Ascending aorta (tissue), 2 donors: ENCODE data around the gene APOB. TPM values are rescaled to one million over a fixed set of nuclear protein-coding genes. Genes with fewer than 3 reads are reported as not detected.

Experiments
- DNase-seq, 2 donors: peaks; one replicate each; pipeline ENCODE4 v3.0.0-alpha.2; 2019; ENCODE audit warnings: low spot score in 2 of 2
- H3K27ac ChIP-seq, 2 donors: fragments of 200-600 bp; sonication (generic); one replicate each; pipeline ENCODE4 v1.5.1; 2016 to 2017; ENCODE audit warnings: mild to moderate bottlenecking in 1 of 2
- H3K27me3 ChIP-seq: fragments of 200-600 bp; sonication (generic); one replicate; pipeline ENCODE4 v1.5.1; 2017
- H3K36me3 ChIP-seq, 2 donors: fragments of 200-600 bp; sonication (generic); one replicate each; pipeline ENCODE4 v1.5.1; 2016
- H3K4me1 ChIP-seq, 2 donors: fragments of 200-600 bp; sonication (generic); one replicate each; pipeline ENCODE4 v1.5.1; 2016 to 2017; ENCODE audit warnings: mild to moderate bottlenecking in 1 of 2
- H3K4me3 ChIP-seq, 2 donors: fragments of 200-600 bp; sonication (generic); one replicate each; pipeline ENCODE4 v1.5.1; 2016 to 2017; ENCODE audit warnings: mild to moderate bottlenecking in 1 of 2
- H3K9me3 ChIP-seq, 2 donors: fragments of 200-600 bp; sonication (generic); one replicate each; pipeline ENCODE4 v1.5.1; 2016
- intact Hi-C: fragments of 100-400 bp; cut with DNase I; formaldehyde crosslinking; loops from one replicate; pipeline ENCODE4 v1.15.1; 2023
- total RNA-seq: library from RNA; depleted of rRNA; stranded (reverse); fragments of >200 nt; gene quantifications from one replicate; pipeline ENCODE4 v1.1.0, GENCODE V29; 2016
- TF ChIP-seq, protein P1 (sequence below), 3 experiments: fragments of 200-600 bp in 2 of 3; fragments of 450-650 bp in 1 of 3; sonication (generic) in 2 of 3; IDR thresholded peaks; one replicate each; pipeline ENCODE4 v1.5.1; 2016 to 2019; ENCODE audit warnings: antibody characterized with exemption in 3 of 3, mild to moderate bottlenecking in 1 of 3, moderate library complexity in 1 of 3

The APOB gene
- total RNA-seq, 1 donor from 2014 or later = 8.5 TPM

- intact Hi-C loops = no loop called here
- no peak for DNase-seq
- peaks cover 11 to 18% of the 10 kb centered on the region in 2 donors for H3K36me3 ChIP-seq
- peaks cover 0 to 28% of the 10 kb centered on the region in 2 donors for H3K9me3 ChIP-seq
- H3K27me3 ChIP-seq = no peaks in the 10 kb centered on the region
- H3K4me1 ChIP-seq = no peaks in the 10 kb centered on the region
- TF ChIP-seq, protein P1, sequence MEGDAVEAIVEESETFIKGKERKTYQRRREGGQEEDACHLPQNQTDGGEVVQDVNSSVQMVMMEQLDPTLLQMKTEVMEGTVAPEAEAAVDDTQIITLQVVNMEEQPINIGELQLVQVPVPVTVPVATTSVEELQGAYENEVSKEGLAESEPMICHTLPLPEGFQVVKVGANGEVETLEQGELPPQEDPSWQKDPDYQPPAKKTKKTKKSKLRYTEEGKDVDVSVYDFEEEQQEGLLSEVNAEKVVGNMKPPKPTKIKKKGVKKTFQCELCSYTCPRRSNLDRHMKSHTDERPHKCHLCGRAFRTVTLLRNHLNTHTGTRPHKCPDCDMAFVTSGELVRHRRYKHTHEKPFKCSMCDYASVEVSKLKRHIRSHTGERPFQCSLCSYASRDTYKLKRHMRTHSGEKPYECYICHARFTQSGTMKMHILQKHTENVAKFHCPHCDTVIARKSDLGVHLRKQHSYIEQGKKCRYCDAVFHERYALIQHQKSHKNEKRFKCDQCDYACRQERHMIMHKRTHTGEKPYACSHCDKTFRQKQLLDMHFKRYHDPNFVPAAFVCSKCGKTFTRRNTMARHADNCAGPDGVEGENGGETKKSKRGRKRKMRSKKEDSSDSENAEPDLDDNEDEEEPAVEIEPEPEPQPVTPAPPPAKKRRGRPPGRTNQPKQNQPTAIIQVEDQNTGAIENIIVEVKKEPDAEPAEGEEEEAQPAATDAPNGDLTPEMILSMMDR (IDR thresholded peaks at IDR 0.05) = no peak
- no peak overlapping the region for H3K27ac ChIP-seq
- H3K4me3 ChIP-seq = no peak overlapping the region
These were observed 36.5 kb downstream of the APOB start for GRCh38 chr2:21007129-21008013.

- intact Hi-C loops = no loop called here
These were observed 37.3 kb downstream of the APOB start for GRCh38 chr2:21006423-21007128.

DNA sequence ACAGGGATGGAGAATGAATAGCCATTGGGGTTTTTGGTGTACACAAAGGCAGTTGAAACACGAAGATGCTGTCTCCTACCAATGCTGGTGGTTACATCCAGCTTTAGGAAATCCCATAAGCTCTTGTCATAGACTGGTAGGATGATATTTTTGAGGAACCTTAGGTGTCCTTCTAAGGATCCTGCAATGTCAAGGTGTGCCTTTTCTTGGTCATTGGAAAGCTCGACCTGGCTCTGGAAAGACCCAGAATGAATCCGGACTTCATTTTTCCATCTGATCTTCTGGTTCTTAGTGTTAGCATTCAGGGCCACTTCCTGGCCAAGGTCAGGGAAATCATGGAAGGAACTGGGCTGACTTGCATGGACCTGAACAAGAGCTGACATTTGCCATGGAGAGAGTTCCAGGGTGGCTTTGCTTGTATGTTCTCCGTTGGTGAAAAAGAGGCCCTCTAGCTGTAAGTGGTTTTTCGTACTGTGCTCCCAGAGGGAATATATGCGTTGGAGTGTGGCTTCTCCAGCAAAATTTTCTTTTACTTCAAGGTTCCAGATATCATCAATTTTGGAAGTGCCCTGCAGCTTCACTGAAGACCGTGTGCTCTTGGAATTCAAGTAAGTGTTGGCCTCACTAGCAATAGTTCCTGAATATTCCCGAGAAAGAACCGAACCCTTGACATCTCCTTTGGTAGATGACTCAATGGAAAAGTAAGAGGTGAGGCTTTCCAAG lies 38.0 kb downstream of the APOB start:
- intact Hi-C loops = no loop called here
- DNase-seq = no peak
- no peak overlapping the region for H3K27ac ChIP-seq
- H3K36me3 ChIP-seq = peaks cover 0 to 5% of the 10 kb centered on the region in 2 donors
- peaks cover 0 to 18% of the 10 kb centered on the region in 2 donors for H3K9me3 ChIP-seq
- no peaks in the 10 kb centered on the region for H3K27me3 ChIP-seq
- TF ChIP-seq, protein P1 (IDR thresholded peaks at IDR 0.05) = no peak
- no peaks in the 10 kb centered on the region for H3K4me1 ChIP-seq
- H3K4me3 ChIP-seq = no peak overlapping the region

More at GRCh38 chr2:21006423-21007128, 37.3 kb downstream of the APOB start:
- Histone ChIP-seq H3K27me3 (no peaks in the 10 kb centered on the region), H3K36me3 (peaks cover 4 to 11% of the 10 kb centered on the region in 2 donors), H3K4me1 (no peaks in the 10 kb centered on the region), H3K27ac (no peak overlapping the region), H3K9me3 (peaks cover 0 to 21% of the 10 kb centered on the region in 2 donors), H3K4me3 (no peak overlapping the region)
- TF ChIP-seq, protein P1 (IDR thresholded peaks at IDR 0.05) = no peak
- DNase-seq = no peak

DNA sequence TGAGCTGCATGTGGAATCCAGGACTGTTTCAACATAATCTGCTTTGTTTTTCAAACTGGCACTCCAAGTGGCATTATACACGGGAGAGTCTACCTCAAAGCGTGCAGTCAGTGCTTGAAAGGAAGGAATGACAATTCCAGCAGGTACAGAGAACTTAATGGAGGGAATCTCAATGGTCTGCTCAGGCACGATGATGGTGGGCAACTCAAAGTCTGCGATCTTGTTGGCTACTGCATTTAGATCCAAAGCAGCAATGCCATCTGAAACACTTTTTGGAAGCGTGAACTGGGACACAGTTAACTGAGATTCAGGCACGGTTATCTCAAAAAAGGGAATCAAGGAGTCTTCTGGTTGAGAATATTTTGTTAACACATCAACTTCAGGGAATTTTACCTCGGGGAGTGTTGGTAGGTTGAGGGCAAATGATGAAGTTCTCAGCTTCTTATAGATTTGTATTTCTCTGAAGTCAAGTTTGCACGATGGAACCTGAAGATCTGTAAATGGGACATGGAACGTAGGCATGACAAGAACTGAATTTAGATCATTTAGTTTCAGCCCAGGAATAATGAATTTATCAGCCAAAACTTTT lies 38.7 kb downstream of the APOB start:
- H3K36me3 ChIP-seq = peaks cover 0 to 5% of the 10 kb centered on the region in 2 donors
- no peaks in the 10 kb centered on the region for H3K27me3 ChIP-seq
- H3K4me1 ChIP-seq = no peaks in the 10 kb centered on the region
- H3K9me3 ChIP-seq = peaks cover 0 to 18% of the 10 kb centered on the region in 2 donors
- intact Hi-C loops = no loop called here
- DNase-seq = no peak
- H3K27ac ChIP-seq = no peak overlapping the region
- TF ChIP-seq, protein P1 (IDR thresholded peaks at IDR 0.05) = no peak
- no peak overlapping the region for H3K4me3 ChIP-seq

- intact Hi-C loops = no loop called here
- TF ChIP-seq, protein P1 (IDR thresholded peaks at IDR 0.05) = no peak
- Histone ChIP-seq H3K27me3 (no peaks in the 10 kb centered on the region), H3K4me3 (no peak overlapping the region), H3K4me1 (no peaks in the 10 kb centered on the region), H3K9me3 (peaks cover 0 to 18% of the 10 kb centered on the region in 2 donors), H3K36me3 (peaks cover 0 to 5% of the 10 kb centered on the region in 2 donors), H3K27ac (no peak overlapping the region)
- DNase-seq = no peak
These were observed 39.7 kb downstream of the APOB start for GRCh38 chr2:21004181-21004572.
